ENCODE data around the gene C19orf44. TPM values are rescaled to one million over a fixed set of nuclear protein-coding genes. Genes with fewer than 3 reads are reported as not detected.

The C19orf44 gene
- total RNA-seq, 1 donor from 2014 or later = 3.2 TPM

GRCh38 chr19:16454351-16454918 lies 41.8 kb upstream of the C19orf44 start:
- Mint-ChIP-seq H3K9me3 (ENCODE audit: low read depth) (no peaks in the 10 kb centered on the region), H3K4me1 (ENCODE audit: low read depth) (peaks cover 64% of the 10 kb centered on the region), H3K27ac (ENCODE audit: unreplicated experiment) (peak overlapping the region; percentile 84), H3K27me3 (ENCODE audit: low read depth) (no peaks in the 10 kb centered on the region), H3K36me3 (ENCODE audit: low read depth) (no peaks in the 10 kb centered on the region), H3K4me3 (ENCODE audit: unreplicated experiment) (no peak overlapping the region)
- no peak for DNase-seq (ENCODE audit: low spot score)
- TF ChIP-seq CTCF (IDR thresholded peaks at IDR 0.05) = no peak

- no peak for TF ChIP-seq CTCF (IDR thresholded peaks at IDR 0.05)
- H3K27me3 Mint-ChIP-seq (ENCODE audit: low read depth) = no peaks in the 10 kb centered on the region
- peaks cover 56% of the 10 kb centered on the region for H3K4me1 Mint-ChIP-seq (ENCODE audit: low read depth)
These were observed 40.7 kb upstream of the C19orf44 start for GRCh38 chr19:16455489-16455888.

GRCh38 chr19:16456652-16457194 lies 39.5 kb upstream of the C19orf44 start:
- no peaks in the 10 kb centered on the region for H3K9me3 Mint-ChIP-seq (ENCODE audit: low read depth)
- no peaks in the 10 kb centered on the region for H3K27me3 Mint-ChIP-seq (ENCODE audit: low read depth)
- TF ChIP-seq CTCF (IDR thresholded peaks at IDR 0.05) = no peak
- no peak for DNase-seq (ENCODE audit: low spot score)
- peaks cover 55% of the 10 kb centered on the region for H3K4me1 Mint-ChIP-seq (ENCODE audit: low read depth)
- H3K4me3 Mint-ChIP-seq (ENCODE audit: unreplicated experiment) = peak overlapping the region; percentile 14
- H3K36me3 Mint-ChIP-seq (ENCODE audit: low read depth) = no peaks in the 10 kb centered on the region
- H3K27ac Mint-ChIP-seq (ENCODE audit: unreplicated experiment) = peak overlapping the region; percentile 68

More at GRCh38 chr19:16455489-16455888, 40.7 kb upstream of the C19orf44 start:
- no peak for DNase-seq (ENCODE audit: low spot score)
- H3K4me3 Mint-ChIP-seq (ENCODE audit: unreplicated experiment) = no peak overlapping the region
- H3K27ac Mint-ChIP-seq (ENCODE audit: unreplicated experiment) = no peak overlapping the region
- H3K9me3 Mint-ChIP-seq (ENCODE audit: low read depth) = no peaks in the 10 kb centered on the region
- H3K36me3 Mint-ChIP-seq (ENCODE audit: low read depth) = no peaks in the 10 kb centered on the region

- H3K4me1 Mint-ChIP-seq (ENCODE audit: low read depth) = peaks cover 53% of the 10 kb centered on the region
- H3K36me3 Mint-ChIP-seq (ENCODE audit: low read depth) = no peaks in the 10 kb centered on the region
- peak overlapping the region; percentile 68 for H3K27ac Mint-ChIP-seq (ENCODE audit: unreplicated experiment)
- no peak for TF ChIP-seq CTCF (IDR thresholded peaks at IDR 0.05)
- no peaks in the 10 kb centered on the region for H3K27me3 Mint-ChIP-seq (ENCODE audit: low read depth)
- peak overlapping the region; percentile 14 for H3K4me3 Mint-ChIP-seq (ENCODE audit: unreplicated experiment)
- DNase-seq (ENCODE audit: low spot score) = no peak
- no peaks in the 10 kb centered on the region for H3K9me3 Mint-ChIP-seq (ENCODE audit: low read depth)
These were observed 38.8 kb upstream of the C19orf44 start for GRCh38 chr19:16457195-16457953.

- Mint-ChIP-seq H3K36me3 (ENCODE audit: low read depth) (no peaks in the 10 kb centered on the region), H3K4me1 (ENCODE audit: low read depth) (peaks cover 56% of the 10 kb centered on the region), H3K27ac (ENCODE audit: unreplicated experiment) (peak overlapping the region; percentile 68), H3K27me3 (ENCODE audit: low read depth) (no peaks in the 10 kb centered on the region), H3K4me3 (ENCODE audit: unreplicated experiment) (no peak overlapping the region), H3K9me3 (ENCODE audit: low read depth) (no peaks in the 10 kb centered on the region)
- TF ChIP-seq CTCF (IDR thresholded peaks at IDR 0.05) = no peak
- DNase-seq (ENCODE audit: low spot score) = no peak
These were observed 38.3 kb upstream of the C19orf44 start for GRCh38 chr19:16457954-16458331.
